ENCODE results near the gene TMPRSS13. TPM values are rescaled to one million over a fixed set of nuclear protein-coding genes. Genes with fewer than 3 reads are reported as not detected.

The TMPRSS13 gene
- total RNA-seq, 1 experiment from 2014 or later = 0.50 TPM

DNA sequence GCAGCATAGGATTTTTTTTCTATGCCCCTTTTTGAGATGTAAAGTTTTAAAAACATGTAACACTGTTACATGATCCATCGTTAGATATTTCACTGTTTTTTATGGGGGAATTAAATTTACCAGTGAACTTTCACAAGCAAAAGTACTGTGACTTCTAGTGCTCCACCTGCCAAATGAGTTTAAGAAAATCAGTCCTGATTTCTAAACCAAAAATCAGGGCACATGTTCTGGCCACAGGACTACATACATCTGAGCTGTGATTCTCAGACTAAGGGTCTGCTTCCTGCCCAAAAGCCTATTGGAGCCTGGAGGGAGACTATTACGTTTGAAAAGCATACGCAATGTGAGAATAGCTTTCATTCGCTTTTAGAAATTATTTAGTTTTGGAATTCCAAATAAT lies 22.5 kb downstream of the TMPRSS13 start:
- Histone ChIP-seq H2AK5ac (ENCODE audit: insufficient read length, low read length) (no peak overlapping the region), H4K8ac (replicated peaks; ENCODE audit: insufficient read length, low read depth, low read length) (no peak overlapping the region), H3K79me2 (ENCODE audit: insufficient read depth, low read length) (no peaks in the 10 kb centered on the region), H2BK20ac (ENCODE audit: low read depth, low read length, poor library complexity, severe bottlenecking) (no peak overlapping the region), H2BK120ac (ENCODE audit: low read depth, low read length, poor library complexity, severe bottlenecking) (no peak overlapping the region), H3K56ac (ENCODE audit: insufficient read length, low read depth, low read length) (no peak overlapping the region), H3T11ph (ENCODE audit: low read length) (no peak overlapping the region), H3K4me2 (ENCODE audit: insufficient read depth, insufficient read length, low read length) (peak overlapping the region; percentile 7), H2BK5ac (ENCODE audit: insufficient read length, low read length) (no peak overlapping the region), H4K5ac (ENCODE audit: insufficient read length, low read depth, low read length) (no peak overlapping the region), H2BK12ac (ENCODE audit: insufficient read length, low read depth, low read length) (no peak overlapping the region), H3K79me1 (ENCODE audit: insufficient read depth, low read depth, low read length, poor library complexity, severe bottlenecking) (no peaks in the 10 kb centered on the region), H3K18ac (ENCODE audit: insufficient read length, low read depth, low read length) (no peak overlapping the region), H2AFZ (ENCODE audit: low read length) (no peak overlapping the region), H3K9ac (ENCODE audit: extremely low read depth, insufficient read length, low read length) (no peak overlapping the region), H4K91ac (ENCODE audit: insufficient read length, low read depth, low read length) (no peak overlapping the region), H4K20me1 (ENCODE audit: control insufficient read depth, insufficient read depth, insufficient read length) (no peaks in the 10 kb centered on the region), H3K14ac (ENCODE audit: insufficient read depth, low read length) (no peak overlapping the region), H3K23ac (ENCODE audit: insufficient read length, low read depth, low read length) (no peak overlapping the region), H3K27ac (ENCODE audit: insufficient read length, low read depth, low read length) (no peak overlapping the region), H3K4me1 (ENCODE audit: insufficient read depth, low read length) (no peaks in the 10 kb centered on the region), H3K4ac (ENCODE audit: low read depth, low read length) (no peak overlapping the region), H3K27me3 (ENCODE audit: insufficient read depth, low read length) (no peaks in the 10 kb centered on the region), H3K9me3 (ENCODE audit: control insufficient read depth, low read depth, low read length) (no peaks in the 10 kb centered on the region), H2BK15ac (ENCODE audit: low read depth, low read length) (no peak overlapping the region), H3K23me2 (ENCODE audit: insufficient read length, low read depth, low read length, poor library complexity, severe bottlenecking) (no peaks in the 10 kb centered on the region)
- peaks cover 6% of the 10 kb centered on the region for H3K27me3 Mint-ChIP-seq (ENCODE audit: low read depth)
- H3K27ac Mint-ChIP-seq = no peak overlapping the region
- no peaks in the 10 kb centered on the region for H3K9me3 Mint-ChIP-seq
- TF ChIP-seq, protein P1, sequence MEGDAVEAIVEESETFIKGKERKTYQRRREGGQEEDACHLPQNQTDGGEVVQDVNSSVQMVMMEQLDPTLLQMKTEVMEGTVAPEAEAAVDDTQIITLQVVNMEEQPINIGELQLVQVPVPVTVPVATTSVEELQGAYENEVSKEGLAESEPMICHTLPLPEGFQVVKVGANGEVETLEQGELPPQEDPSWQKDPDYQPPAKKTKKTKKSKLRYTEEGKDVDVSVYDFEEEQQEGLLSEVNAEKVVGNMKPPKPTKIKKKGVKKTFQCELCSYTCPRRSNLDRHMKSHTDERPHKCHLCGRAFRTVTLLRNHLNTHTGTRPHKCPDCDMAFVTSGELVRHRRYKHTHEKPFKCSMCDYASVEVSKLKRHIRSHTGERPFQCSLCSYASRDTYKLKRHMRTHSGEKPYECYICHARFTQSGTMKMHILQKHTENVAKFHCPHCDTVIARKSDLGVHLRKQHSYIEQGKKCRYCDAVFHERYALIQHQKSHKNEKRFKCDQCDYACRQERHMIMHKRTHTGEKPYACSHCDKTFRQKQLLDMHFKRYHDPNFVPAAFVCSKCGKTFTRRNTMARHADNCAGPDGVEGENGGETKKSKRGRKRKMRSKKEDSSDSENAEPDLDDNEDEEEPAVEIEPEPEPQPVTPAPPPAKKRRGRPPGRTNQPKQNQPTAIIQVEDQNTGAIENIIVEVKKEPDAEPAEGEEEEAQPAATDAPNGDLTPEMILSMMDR (conservative IDR thresholded peaks at IDR 0.05) = no peak
- H3K4me1 Mint-ChIP-seq = peaks cover 9 to 16% of the 10 kb centered on the region in 2 experiments
- no peak overlapping the region for H3K4me3 Mint-ChIP-seq
- DNase-seq = no peak
- H3K36me3 Mint-ChIP-seq (ENCODE audit: insufficient read depth in 1 of 3, low read depth in 3 of 3) = no peaks in the 10 kb centered on the region; a peak in 1 of 7 replicates
- WGBS (ENCODE audit: extremely low coverage, insufficient read length, low lambda C conversion rate) = no CpG with 5 or more reads among the region's 4 CpGs
